ENCODE data around the gene SLFN13.

DNA sequence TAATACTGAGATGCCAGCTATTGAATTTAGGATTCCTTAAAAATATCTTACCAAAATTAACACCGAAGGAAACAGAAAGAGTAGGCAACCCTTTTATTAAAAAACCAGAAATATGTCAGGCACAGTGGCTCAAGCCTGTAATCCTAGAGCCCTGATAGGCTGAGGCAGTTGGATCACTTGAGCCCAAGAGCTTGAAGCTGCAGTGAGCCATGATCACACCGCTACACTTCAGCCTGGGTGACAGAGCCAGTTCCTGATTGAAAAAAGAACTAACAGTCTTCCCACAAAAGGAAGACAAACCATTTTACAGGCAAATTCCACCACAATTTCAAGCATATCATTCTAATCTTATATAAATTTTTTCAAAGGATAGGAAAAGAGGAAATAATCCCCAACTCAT lies 31.9 kb downstream of the SLFN13 start:
- TF ChIP-seq, protein P1, sequence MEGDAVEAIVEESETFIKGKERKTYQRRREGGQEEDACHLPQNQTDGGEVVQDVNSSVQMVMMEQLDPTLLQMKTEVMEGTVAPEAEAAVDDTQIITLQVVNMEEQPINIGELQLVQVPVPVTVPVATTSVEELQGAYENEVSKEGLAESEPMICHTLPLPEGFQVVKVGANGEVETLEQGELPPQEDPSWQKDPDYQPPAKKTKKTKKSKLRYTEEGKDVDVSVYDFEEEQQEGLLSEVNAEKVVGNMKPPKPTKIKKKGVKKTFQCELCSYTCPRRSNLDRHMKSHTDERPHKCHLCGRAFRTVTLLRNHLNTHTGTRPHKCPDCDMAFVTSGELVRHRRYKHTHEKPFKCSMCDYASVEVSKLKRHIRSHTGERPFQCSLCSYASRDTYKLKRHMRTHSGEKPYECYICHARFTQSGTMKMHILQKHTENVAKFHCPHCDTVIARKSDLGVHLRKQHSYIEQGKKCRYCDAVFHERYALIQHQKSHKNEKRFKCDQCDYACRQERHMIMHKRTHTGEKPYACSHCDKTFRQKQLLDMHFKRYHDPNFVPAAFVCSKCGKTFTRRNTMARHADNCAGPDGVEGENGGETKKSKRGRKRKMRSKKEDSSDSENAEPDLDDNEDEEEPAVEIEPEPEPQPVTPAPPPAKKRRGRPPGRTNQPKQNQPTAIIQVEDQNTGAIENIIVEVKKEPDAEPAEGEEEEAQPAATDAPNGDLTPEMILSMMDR (conservative IDR thresholded peaks at IDR 0.05) = no peak
- TF ChIP-seq EZH2 (IDR thresholded peaks at IDR 0.05; ENCODE audit: low read depth) = no peak

All from PC-9 (cell line).